Natural killer cell (primary cell): ENCODE data around the gene ARID4B. TPM values are rescaled to one million over a fixed set of nuclear protein-coding genes. Genes with fewer than 3 reads are reported as not detected.
"Not testable (repeated sequence)": the region's sequence is repeated elsewhere in the genome, so short reads cannot be mapped to it uniquely, and the experiment has no call there.

ENCODE experiments used
- ATAC-seq, 3 donors: fragments of 150-1000 bp in 2 of 3; fragments of 200-7000 bp in 1 of 3; cut with Tn5 transposase; 1 replicate in 1 of 3; 2 replicates in 2 of 3; pipeline ENCODE4 v1.10.0; 2021; ENCODE audit warnings: mild to moderate bottlenecking in 2 of 3, moderate library complexity in 2 of 3
- DNase-seq, 2 donors: peaks; one replicate each; pipeline versions ENCODE4 v3.0.0 to v3.0.0-alpha.2; 2013 to 2021; ENCODE audit warnings: mixed read lengths in 1 of 2
- H3K27ac ChIP-seq: one replicate; pipeline ENCODE4 v1.5.1; 2013; ENCODE audit warnings: mild to moderate bottlenecking, low read length
- H3K27me3 ChIP-seq: one replicate; pipeline ENCODE4 v1.6.1; 2013; ENCODE audit warnings: low read length; ENCODE audit not compliant: control insufficient read depth, insufficient read depth
- H3K36me3 ChIP-seq: one replicate; pipeline ENCODE4 v1.6.1; 2013; ENCODE audit warnings: low read length; ENCODE audit not compliant: control insufficient read depth, insufficient read depth
- H3K4me1 ChIP-seq: one replicate; pipeline ENCODE4 v1.6.1; 2013; ENCODE audit warnings: low read length; ENCODE audit not compliant: control insufficient read depth, insufficient read depth
- H3K4me3 ChIP-seq: one replicate; pipeline ENCODE4 v1.5.1; 2013; ENCODE audit warnings: low read length
- H3K9me3 ChIP-seq: one replicate; pipeline ENCODE4 v1.6.1; 2013; ENCODE audit warnings: low read length; ENCODE audit not compliant: control insufficient read depth, insufficient read depth
- H3K27ac Mint-ChIP-seq, 2 donors: one replicate each; pipeline ENCODE4 v1.8.0; 2022; ENCODE audit warnings: mild to moderate bottlenecking in 2 of 2, mixed read lengths in 2 of 2, moderate library complexity in 1 of 2
- H3K27me3 Mint-ChIP-seq, 2 donors: one replicate each; pipeline ENCODE4 v1.8.0; 2022; ENCODE audit warnings: low read depth in 2 of 2, mixed read lengths in 2 of 2
- H3K36me3 Mint-ChIP-seq: one replicate; pipeline ENCODE4 v1.8.0; 2022; ENCODE audit warnings: mixed read lengths
- H3K4me1 Mint-ChIP-seq, 2 donors: one replicate each; pipeline ENCODE4 v1.8.0; 2022; ENCODE audit warnings: mixed read lengths in 2 of 2
- H3K4me3 Mint-ChIP-seq: one replicate; pipeline ENCODE4 v1.8.0; 2022; ENCODE audit warnings: mild to moderate bottlenecking, moderate library complexity, mixed read lengths
- H3K9me3 Mint-ChIP-seq, 2 donors: one replicate each; pipeline ENCODE4 v1.8.0; 2022; ENCODE audit warnings: mixed read lengths in 2 of 2
- CTCF ChIP-seq: fragments of 200-600 bp; IDR thresholded peaks from one replicate; pipeline ENCODE4 v1.8.0; 2022; ENCODE audit warnings: antibody characterized with exemption
- WGBS: methylation state at CpG from one replicate; pipeline ENCODE4 v1.1.7; 2013; ENCODE audit warnings: missing lambda C conversion rate; ENCODE audit not compliant: insufficient coverage; 5-methylcytosine and 5-hydroxymethylcytosine counted together
- intact Hi-C: fragments of 100-400 bp; cut with micrococcal nuclease; formaldehyde crosslinking; loops from one replicate; pipeline ENCODE4 v1.14.2; 2022
- total RNA-seq, 4 donors: library from RNA; stranded (reverse); fragments of 120-200 nt in 1 of 4; gene quantifications; one replicate each; pipeline versions ENCODE4 v1.2.3 to v1.2.4, GENCODE V29; 2013 to 2022

The ARID4B gene
- total RNA-seq, 3 donors from 2014 or later (not counting 1 experiment from before 2014, with no cell fraction given) = 161 to 189 (median 178) TPM

DNA sequence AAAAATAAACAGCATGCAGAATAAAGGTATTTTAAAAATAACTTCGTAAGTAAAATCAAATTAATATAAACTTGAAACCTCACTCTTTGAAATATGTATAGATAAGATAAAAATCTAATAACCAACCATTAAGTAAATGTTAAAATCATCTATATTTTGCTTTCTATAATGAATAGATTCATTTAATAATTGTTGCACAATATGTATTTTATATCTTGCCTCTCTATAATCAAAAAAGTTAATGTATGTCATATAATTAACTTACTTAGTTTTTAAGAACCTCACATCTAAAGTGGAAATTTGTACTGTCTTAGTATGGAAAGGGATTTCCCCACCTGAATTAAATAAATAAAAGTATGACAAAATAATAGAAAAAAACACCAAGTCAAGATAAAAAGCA is 124.6 kb downstream of the ARID4B start:
- H3K4me3 ChIP-seq = no peak overlapping the region
- no peak for ATAC-seq
- no peak for DNase-seq
- Mint-ChIP-seq H3K27me3 (no peaks in the 10 kb centered on the region), H3K36me3 (peaks cover 7% of the 10 kb centered on the region), H3K4me1 (peaks cover 14 to 26% of the 10 kb centered on the region in 2 donors), H3K9me3 (no peaks in the 10 kb centered on the region), H3K4me3 (no peak overlapping the region), H3K27ac (no peak overlapping the region)
- no peak for TF ChIP-seq CTCF
- H3K9me3 ChIP-seq = no peaks in the 10 kb centered on the region
- no peaks in the 10 kb centered on the region for H3K4me1 ChIP-seq
- H3K27ac ChIP-seq = no peak overlapping the region
- H3K36me3 ChIP-seq = peaks cover 22% of the 10 kb centered on the region
- WGBS = no CpG with 5 or more reads among the region's 1 CpG
- intact Hi-C loops = no loop called here
- H3K27me3 ChIP-seq = no peaks in the 10 kb centered on the region

- DNase-seq, H3K27ac Mint-ChIP-seq, ATAC-seq, H3K27me3 ChIP-seq, H3K4me3 Mint-ChIP-seq, intact Hi-C loops, H3K27me3 Mint-ChIP-seq, H3K4me3 ChIP-seq, H3K9me3 Mint-ChIP-seq, H3K27ac ChIP-seq, H3K9me3 ChIP-seq, H3K36me3 Mint-ChIP-seq, H3K4me1 ChIP-seq: not testable (repeated sequence)
- WGBS = 100% methylated on average over 5 of the region's 5 CpGs
- H3K4me1 Mint-ChIP-seq = peaks cover 14 to 26% of the 10 kb centered on the region in 2 donors
- H3K36me3 ChIP-seq = peaks cover 16% of the 10 kb centered on the region
These were observed 125.5 kb downstream of the ARID4B start for GRCh38 chr1:235202447-235202846.

GRCh38 chr1:235199441-235199840 is 128.5 kb downstream of the ARID4B start:
- Histone ChIP-seq H3K4me3 (no peak overlapping the region), H3K36me3 (peaks cover 25% of the 10 kb centered on the region), H3K9me3 (no peaks in the 10 kb centered on the region), H3K27ac (no peak overlapping the region), H3K4me1 (no peaks in the 10 kb centered on the region), H3K27me3 (no peaks in the 10 kb centered on the region)
- H3K4me3 Mint-ChIP-seq = no peak overlapping the region
- H3K9me3 Mint-ChIP-seq = no peaks in the 10 kb centered on the region
- peaks cover 5 to 6% of the 10 kb centered on the region in 2 donors for H3K4me1 Mint-ChIP-seq
- intact Hi-C loops = no loop called here
- peak overlapping the region; percentile 1 to 29 for H3K27ac Mint-ChIP-seq
- H3K27me3 Mint-ChIP-seq = no peaks in the 10 kb centered on the region
- WGBS = 73% methylated on average over 4 of the region's 6 CpGs
- H3K36me3 Mint-ChIP-seq = peaks cover 7% of the 10 kb centered on the region
- no peak for DNase-seq
- ATAC-seq = no peak
- TF ChIP-seq CTCF = no peak

GRCh38 chr1:235190431-235190830 is 137.5 kb downstream of the ARID4B start:
- peaks cover 5 to 12% of the 10 kb centered on the region in 2 donors for H3K4me1 Mint-ChIP-seq
- ATAC-seq (no peak), DNase-seq (no peak)
- TF ChIP-seq CTCF = no peak
- peak overlapping the region; percentile 40 to 45 for H3K27ac Mint-ChIP-seq
- no peak overlapping the region for H3K4me3 Mint-ChIP-seq
- Histone ChIP-seq H3K36me3 (peaks cover 51% of the 10 kb centered on the region), H3K9me3 (no peaks in the 10 kb centered on the region), H3K4me1 (no peaks in the 10 kb centered on the region), H3K27ac (no peak overlapping the region), H3K4me3 (no peak overlapping the region), H3K27me3 (no peaks in the 10 kb centered on the region)
- peaks cover 14% of the 10 kb centered on the region for H3K36me3 Mint-ChIP-seq
- no peaks in the 10 kb centered on the region for H3K27me3 Mint-ChIP-seq
- intact Hi-C loops = no loop called here
- H3K9me3 Mint-ChIP-seq = no peaks in the 10 kb centered on the region
